Measurements from ENCODE around the gene KIF18B.

- TF ChIP-seq, protein P1, sequence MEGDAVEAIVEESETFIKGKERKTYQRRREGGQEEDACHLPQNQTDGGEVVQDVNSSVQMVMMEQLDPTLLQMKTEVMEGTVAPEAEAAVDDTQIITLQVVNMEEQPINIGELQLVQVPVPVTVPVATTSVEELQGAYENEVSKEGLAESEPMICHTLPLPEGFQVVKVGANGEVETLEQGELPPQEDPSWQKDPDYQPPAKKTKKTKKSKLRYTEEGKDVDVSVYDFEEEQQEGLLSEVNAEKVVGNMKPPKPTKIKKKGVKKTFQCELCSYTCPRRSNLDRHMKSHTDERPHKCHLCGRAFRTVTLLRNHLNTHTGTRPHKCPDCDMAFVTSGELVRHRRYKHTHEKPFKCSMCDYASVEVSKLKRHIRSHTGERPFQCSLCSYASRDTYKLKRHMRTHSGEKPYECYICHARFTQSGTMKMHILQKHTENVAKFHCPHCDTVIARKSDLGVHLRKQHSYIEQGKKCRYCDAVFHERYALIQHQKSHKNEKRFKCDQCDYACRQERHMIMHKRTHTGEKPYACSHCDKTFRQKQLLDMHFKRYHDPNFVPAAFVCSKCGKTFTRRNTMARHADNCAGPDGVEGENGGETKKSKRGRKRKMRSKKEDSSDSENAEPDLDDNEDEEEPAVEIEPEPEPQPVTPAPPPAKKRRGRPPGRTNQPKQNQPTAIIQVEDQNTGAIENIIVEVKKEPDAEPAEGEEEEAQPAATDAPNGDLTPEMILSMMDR (IDR thresholded peaks at IDR 0.05) = no peak
- TF ChIP-seq POLR2A (IDR thresholded peaks at IDR 0.05) = no peak
- TF ChIP-seq POLR2AphosphoS5 (IDR thresholded peaks at IDR 0.05) = no peak
- no peak for TF ChIP-seq EP300 (IDR thresholded peaks at IDR 0.05)
These were observed 12.8 kb downstream of the KIF18B start for GRCh38 chr17:44934745-44935105.

Measured in sigmoid colon (tissue), 4 donors.